ENCODE results near the gene TMCC1.
A peak's percentile ranks its signal among the peaks of the same experiment; 100 is the strongest.
"Not testable (repeated sequence)": the region's sequence is repeated elsewhere in the genome, so short reads cannot be mapped to it uniquely, and the experiment has no call there.

TMCC1 gene

DNA sequence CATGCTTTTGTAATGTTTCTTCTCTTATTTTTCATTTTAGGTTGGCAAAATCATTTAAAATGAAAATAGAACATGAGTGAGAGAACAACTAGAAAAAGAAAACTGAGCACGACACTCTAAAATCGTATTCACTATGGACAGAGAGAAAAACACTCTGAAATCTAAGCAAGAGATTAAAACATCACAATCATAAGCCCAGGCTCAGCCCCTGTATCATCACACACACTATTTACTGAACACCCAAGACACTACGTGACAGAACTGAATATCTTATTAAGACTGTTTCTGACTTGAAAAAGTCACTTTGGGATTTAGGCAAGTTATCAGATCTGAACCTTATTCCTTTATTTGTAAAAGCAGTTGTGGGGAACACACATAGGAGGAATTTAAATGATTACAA is 204.5 kb downstream of the TMCC1 start:
- no peak for FAIRE-seq
- no peak for DNase-seq (ENCODE audit: low spot score)

DNA sequence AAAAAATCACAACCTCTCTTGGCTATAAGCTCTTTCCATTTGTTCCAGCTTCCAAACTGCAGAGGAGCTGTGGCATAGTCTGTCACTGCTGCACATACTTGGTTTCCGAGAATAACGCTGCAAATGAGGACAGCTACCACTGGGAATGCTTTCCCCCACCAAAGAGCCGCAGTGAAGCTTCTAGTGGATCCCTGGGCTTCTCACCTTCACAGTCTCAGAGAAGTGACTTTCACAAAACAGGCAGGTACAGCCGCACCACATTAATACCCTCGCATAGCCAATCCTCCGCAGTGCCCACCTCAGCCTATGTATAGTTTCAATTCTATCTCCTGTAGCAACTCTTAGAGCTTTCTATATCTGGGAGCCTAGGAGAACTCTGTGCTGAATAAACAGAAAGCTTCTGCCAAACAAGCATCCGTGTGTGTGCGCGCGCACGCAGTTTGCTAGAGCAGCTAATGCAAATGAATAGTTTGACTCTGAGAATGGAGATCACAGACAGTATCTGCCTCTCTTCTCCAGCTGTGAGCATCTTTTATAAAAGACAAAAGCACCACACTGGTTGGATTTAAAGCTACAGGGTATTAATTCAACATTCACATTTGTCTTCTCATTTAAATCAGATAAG is 205.1 kb downstream of the TMCC1 start:
- FAIRE-seq (no peak), DNase-seq (ENCODE audit: low spot score) (no peak)

DNA sequence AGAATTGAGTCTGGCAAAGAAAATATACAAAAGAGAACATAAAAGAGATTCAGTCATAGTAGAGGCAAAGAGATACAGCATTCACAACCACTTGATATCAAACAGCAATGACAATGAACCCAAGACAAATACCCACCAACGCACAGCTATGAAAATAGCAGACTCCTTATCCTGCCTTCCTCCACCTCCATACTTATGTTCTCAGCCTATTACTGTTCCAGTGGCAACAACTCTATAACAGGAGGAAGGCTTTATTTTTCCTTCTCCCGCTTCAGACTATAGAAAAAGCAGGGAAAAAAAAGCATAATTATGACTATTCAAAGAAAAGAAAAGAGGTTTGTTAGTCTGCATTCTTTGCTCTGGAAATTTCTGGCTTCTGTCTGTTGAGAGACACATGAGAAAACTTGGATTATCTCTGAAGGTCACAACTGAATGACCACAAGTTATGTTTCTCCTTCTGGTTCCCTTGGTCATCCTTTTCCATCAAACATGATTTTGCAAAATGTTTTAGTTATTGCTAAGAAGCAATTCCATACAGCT is 205.9 kb downstream of the TMCC1 start:
- no peak for DNase-seq (ENCODE audit: low spot score)
- peak; percentile 74 for FAIRE-seq

DNA sequence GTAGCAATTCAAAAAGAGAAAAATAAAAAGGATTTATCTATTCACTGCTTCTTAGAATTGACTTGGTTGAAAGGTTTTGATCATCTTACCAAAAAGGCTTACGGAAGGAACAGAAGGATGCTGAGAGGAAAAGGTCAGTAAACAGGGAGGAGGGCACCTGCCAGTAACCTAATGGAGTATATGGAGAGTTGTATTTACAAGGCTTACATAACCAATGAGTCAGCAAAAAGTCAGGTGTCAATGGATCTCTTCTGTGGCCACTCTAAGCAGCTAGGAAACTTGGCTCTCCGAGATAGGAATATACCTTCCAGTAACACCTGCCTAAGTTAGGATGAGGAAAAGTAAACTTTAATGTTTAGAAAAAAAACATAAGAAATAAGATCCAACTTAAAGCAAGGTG is 206.6 kb downstream of the TMCC1 start:
- no peak for DNase-seq (ENCODE audit: low spot score)

DNA sequence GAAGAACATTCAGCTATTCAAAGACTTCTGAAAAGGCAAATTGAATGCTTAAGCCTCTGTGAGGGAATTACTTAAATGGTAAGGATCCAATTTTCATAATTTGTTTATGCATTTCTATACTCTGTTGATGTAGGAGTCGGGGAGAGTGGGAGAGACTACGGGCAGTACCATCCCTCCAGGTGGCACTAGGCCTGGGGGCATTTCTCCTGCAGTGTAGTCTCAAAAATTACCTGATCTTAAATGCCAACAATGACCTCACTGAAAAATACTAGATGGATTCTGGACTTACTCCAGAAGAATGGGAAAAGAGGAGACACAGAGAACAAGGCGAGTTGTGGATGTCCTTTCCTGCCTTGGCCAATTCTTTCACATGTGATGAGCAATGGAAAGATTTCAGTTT is 209.2 kb downstream of the TMCC1 start:
- DNase-seq (ENCODE audit: low spot score), result no peak
- no peak for FAIRE-seq

More for the DNA sequence above, 206.6 kb downstream of the TMCC1 start:
- FAIRE-seq, result no peak

DNA sequence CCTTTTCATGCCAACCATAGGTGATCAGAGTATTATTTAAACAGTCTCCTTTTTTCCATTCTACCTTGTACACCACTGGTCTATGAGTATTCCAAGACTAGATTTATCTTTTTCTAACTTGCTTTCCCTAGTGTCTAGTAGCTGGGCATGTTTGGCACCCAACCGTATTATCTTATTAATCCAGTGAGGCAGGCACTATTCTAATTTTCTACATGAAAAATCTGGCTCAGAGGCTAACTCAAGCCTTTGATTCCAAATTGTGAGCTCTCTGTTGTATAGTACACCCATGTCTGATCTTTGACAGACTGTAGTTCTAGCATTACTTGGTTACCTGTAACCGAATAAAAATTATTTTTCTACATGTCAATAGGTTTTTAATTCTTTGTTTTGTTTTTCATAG is 210.3 kb downstream of the TMCC1 start:
- FAIRE-seq (no peak), DNase-seq (ENCODE audit: low spot score) (no peak)

DNA sequence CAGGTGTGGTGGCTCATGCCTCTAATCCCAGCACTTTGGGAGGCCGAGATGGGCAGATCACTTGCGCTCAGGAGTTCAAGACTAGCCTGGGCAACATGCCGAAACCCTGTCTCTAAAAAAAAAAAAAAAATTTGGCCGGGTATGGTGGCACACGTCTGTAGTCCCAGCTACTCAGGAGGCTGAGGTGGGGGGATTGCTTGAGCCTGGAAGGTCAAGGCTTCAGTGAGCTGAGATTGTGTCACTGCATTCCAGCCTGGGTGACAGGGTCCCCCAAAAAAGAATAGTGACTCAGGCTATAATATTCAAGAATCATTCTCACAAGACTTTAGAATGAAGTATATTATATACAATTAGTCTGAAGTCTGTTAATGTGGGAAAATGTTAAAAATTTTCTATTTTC is 216.5 kb downstream of the TMCC1 start:
- DNase-seq (ENCODE audit: low spot score) (no peak), FAIRE-seq (no peak)

DNA sequence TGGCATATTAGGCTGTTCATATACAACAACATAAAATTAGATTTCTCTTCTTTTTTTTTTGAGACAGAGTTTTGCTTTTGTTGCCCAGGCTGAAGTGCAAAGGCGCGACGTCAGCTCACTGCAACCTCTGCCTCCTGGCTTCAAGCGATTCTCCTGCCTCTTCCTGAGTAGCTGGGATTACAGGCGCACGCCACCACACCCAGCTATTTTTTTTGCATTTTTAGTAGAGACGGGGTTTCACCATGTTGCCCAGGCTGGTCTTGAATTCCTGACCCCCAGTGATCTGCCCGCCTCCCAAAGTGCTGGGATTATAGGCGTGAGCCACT is 218.8 kb downstream of the TMCC1 start:
- FAIRE-seq; DNase-seq (ENCODE audit: low spot score): not testable (repeated sequence)

DNA sequence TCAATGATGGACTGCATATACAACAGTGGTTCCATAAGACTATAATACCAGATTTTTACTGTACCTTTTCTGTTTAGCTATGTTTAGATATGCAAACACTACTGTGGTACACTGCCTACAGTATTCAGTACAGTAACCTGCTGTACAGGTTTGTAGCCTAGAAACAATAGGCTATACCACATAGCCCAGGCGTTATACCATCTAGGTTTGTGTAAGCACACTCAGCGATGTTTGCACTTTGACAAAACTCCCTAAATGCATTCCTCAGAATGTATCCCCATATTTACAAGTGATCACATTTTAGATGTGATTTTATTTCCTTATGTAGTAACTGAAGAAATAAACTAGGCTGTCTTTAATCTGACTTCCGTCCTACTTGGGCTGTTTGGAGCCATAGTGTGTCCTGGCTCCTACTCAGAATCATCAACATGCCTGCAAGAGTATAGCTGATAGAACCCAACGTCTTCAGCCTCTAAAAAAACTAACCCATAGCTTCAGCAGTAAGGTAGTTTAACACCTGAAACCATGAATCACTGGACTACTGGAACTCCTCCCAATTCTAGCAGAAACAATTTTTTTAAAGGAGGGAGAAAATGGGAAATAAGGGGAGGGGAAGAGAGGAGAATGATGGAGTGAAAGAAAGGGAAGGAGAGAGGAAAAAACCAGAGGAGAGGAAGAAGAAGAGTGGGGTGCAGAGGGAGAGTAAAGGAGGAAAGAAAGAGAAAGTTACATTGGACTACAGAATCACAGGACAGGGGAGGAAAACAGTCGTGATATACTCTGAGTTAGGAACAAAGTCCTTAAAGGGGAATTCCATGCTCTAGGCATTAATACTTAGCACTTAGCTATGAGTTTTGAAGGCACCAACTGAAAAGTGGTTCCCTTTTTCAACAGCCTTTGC is 219.4 kb downstream of the TMCC1 start:
- no peak for FAIRE-seq

DNA sequence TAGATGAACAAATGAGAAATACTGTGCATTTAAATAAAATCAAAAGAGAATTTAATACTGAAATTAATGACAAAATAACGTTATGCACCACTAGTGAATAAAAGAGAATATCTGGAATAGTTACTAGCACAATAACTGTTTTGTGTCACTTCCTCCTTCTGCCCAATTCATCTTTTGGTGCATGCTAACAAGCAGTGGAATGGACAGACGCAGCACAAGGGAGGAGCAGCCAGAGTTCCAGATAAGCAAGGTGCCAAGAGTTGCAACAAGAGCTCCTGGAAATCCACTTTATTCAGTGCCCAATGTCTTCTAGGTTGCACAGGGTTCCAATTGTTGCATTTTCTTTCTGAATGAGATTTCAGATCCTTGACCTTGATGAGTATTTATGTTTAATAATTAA is 220.5 kb downstream of the TMCC1 start:
- FAIRE-seq, result no peak
- DNase-seq (ENCODE audit: low spot score), result no peak

More for the DNA sequence above, 219.4 kb downstream of the TMCC1 start:
- no peak for DNase-seq (ENCODE audit: low spot score)

DNA sequence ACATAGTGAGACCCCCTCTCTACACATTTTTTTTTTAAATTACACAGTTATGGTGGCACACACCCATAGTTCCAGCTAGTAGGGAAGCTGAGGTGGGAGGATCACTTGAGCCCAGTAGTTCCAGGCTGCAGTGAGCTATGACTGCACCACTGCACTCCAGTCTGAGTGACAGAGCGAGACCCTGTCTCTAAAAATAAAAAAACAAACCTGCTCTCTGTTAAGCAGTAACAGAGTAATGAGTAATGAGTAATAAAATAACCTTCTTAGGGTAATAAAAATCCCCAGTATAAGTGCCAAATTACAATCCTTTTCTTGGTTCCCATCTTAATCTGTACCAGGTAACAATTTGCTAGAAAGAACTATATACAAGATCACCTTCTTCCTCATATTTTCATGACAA is 221.1 kb downstream of the TMCC1 start:
- FAIRE-seq (peak; percentile 84), DNase-seq (ENCODE audit: low spot score) (no peak)

DNA sequence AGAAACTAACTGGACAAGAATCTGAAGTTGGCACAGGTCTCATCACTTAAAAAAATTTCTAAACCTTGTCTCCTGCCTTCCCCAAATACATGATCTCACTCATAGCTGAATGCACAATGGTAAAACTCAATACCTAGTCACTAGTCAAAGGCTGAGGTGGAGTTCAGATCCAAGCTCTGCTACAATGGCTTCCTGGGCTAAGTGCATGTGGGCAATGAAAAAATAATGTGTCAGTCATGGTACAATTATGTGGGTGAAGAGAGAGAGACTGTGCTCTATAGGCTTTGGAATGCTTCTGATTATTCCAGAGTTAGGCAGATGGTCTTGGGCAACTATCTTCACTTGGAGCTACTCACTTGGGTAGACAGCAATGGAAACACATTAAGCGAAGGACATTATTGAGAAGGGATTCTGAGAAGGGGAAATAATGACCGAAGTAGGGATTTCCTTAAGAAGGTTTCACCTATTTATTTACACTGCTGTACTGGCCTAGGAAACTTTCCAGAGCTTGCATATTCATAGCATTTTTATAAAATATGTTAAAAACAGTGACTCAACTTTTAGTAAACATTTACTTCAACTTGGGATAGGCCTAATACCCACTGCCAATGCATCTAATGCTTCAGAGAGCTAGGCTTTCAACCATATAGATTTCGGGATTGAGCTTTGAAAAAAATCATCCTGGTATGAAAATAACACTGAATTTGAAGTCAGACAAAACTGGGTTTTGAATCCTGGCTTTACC is 228.3 kb downstream of the TMCC1 start:
- no peak for FAIRE-seq

DNA sequence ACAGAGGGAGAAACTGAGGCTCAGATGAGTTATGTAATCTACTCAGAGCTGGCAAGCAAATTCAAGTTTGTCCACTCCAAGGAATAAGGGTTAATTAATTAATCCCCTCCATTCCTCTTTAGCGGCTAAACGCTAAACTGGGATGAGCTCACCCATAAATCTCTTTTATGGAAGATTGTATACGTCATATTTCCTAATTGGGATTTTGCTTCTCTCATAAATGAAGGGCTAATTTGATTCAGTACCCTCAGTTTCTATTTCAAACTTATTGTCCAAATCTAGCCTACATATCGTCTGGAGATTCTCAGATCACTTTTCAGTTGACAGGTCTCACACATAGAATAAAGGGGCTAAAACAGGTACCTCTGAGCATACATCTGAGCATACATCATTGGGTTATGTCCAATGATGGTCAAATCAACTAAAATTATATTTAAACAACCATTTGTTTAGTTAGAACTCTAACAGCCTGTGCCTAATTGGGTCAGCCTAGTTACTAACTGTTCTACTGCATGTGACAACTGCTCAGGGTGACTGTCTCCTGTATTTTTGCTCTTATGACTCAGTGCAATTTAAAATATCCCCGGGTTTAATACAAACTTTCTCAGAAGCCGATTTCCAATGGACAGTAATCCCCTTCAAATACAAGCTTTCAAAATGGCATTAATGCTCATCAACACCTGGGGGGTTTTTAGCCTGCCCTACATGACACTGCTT is 229.4 kb downstream of the TMCC1 start:
- DNase-seq (ENCODE audit: low spot score) (no peak), FAIRE-seq (no peak)

More for the DNA sequence above, 228.3 kb downstream of the TMCC1 start:
- DNase-seq (ENCODE audit: low spot score), result peak; percentile 58

DNA sequence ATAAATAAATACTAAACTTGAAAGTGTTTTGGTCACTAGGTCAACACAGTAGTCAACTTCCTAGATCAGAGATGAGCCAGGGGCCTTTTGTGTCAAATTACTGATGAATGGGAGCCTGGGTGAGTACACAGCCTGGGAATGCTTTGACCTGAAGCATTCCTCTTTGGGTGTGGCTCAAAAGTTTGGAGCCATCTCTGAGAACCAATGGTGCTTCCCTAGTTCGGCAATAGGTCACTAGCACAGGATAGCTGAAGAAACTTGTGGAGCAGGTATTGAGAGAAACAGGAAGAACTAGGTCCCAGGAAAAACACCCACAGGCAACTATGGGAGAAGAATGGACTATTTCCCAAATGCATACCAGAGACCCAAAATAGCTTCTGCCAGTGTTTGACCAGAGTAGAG is 230.5 kb downstream of the TMCC1 start:
- DNase-seq (ENCODE audit: low spot score) (no peak), FAIRE-seq (no peak)

DNA sequence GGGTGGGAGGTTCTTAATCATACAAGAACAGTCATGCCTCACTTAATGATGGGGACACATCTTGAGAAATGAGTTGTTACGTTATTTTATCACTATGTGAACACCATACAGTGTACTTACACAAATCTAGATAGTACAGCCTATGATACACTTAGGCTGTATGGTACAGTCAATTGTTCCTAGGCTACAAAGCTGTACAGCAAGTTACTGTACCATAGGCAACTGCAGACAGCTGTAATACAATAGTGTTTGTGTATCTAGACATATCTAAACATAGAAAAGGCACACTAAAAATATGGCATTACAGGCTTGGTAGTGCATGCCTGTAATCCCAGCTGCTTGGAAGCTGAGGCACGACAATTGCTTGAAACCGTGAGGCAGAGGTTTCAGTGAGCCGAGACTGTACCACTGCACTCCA is 231.3 kb downstream of the TMCC1 start:
- no peak for FAIRE-seq

DNA sequence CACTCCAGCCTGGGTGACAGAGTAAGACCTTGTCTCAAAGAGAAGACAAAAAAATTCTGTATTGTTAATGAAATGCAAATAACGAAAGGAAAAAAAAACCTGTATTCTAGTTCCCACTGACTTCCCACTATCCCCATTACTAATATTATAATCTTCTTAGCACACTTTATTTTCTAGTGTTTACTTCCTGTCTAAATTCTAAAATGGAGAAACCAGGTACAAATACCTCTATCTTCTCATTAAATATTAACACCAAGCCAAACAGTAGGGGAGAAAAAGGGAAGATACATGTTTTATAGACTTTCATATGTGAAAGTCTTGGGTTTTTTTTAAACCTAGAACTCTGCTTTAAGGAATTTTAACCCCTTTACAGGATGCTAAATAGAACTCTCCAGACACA is 231.7 kb downstream of the TMCC1 start:
- no peak for DNase-seq (ENCODE audit: low spot score)
- no peak for FAIRE-seq

More for the DNA sequence above, 231.3 kb downstream of the TMCC1 start:
- DNase-seq (ENCODE audit: low spot score), result no peak

DNA sequence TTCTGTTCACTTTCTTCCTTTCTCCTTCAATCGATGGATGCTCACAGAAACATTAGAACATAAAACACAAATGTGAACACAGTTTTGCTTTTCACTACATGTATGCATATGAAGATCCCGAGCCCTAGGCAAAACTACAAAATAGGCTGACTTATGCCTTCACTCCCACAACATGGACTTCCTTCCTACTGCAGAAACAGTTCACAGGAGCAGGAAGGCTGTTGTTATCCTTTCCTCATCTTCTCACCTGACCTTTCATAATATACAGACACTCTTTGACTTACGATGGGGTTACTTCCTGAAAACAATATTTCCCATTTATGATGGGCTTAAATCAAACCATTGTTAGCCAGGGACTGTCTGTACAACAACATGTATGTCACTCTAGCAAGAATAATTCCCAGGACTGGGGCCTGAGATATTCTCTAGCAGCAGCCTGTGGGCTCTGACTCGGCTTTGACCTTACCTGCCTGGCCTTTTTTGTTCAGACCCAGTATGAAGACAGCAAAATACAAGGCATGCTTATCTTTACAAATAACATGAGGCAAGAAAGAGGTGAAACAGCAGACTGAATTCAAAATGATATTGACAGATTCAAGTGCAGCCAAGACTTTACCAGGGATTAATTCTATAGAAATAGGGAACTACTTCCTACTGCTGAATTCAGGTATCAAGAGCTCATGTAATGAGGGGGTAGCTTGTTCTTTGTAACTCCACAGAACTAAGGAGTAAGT is 235.2 kb downstream of the TMCC1 start:
- FAIRE-seq, result no peak
- DNase-seq (ENCODE audit: low spot score), result no peak

DNA sequence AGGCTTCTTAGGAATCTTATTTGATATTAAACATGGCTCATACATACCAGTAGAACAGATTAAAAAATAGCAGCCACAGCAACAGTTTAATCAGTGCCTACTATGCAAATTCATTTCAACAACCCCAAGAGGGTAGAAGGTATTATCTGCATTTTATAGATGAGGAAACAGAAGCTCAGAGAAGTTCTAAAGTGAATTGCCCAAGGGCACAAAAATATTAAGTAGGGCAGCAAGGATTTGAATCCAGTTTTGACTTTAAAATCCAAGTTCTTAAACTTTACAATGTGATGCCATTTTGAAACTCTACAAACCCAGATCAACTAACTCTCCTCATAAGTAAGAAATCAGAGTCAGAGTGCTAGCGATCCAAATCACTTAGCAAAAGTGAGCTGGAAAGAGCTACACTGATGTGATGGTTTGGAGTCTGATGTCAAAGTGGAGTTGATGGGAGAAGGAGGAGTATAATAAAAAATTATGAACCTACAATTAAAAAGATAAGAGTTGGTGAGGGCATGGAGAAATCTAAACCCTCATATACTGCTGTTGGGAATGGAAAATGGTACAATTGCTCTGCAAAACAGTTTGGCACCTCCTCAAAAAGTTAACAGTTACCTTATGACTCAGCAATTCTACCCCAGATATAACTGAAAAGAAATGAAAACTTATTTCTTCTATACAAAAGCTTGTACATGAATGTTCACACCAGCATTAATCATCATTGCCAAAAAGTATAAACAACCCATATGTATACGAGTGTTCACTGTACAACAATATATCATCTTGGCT is 236.1 kb downstream of the TMCC1 start:
- peak; percentile 75 for FAIRE-seq
- no peak for DNase-seq (ENCODE audit: low spot score)

DNA sequence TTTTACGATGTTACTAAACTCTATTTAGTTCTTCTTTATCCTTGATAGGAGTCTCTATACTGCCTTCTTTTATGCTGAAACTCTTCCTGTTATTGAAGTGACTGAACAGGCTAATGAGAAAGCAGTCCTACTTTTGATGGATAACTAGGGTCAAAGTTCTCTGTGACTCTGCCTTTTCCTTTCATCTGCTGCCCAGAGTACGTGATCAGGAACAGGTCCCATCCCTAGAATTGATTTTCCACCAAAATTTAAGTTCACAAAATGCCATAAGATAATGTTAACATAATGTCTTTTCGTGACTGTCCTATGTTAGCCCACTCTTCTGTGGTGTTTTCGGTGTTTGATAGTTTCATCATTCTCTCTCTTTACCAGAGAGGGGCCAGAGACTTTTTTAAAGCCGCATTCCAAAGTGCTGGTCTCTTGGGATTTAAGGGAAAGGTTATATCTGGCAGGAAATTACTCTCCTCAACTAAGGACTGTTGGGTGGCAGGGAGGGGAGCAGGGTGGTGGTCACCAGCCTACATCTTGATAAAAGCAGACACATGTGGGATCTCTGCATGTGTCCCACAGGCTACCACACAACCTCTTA is 236.8 kb downstream of the TMCC1 start:
- peak; percentile 81 for FAIRE-seq

More for the DNA sequence above, 236.8 kb downstream of the TMCC1 start:
- DNase-seq (ENCODE audit: low spot score), result peak; percentile 46
